GM21723 (cell line): ENCODE data around the gene TSR3.

ENCODE experiments used
- ATAC-seq: cut with Tn5 transposase; IDR thresholded peaks from one replicate; pipeline ENCODE4 v1.9.1; 2021; ENCODE audit warnings: mild to moderate bottlenecking, moderate library complexity; ENCODE audit not compliant: unreplicated experiment

The TSR3 gene

DNA sequence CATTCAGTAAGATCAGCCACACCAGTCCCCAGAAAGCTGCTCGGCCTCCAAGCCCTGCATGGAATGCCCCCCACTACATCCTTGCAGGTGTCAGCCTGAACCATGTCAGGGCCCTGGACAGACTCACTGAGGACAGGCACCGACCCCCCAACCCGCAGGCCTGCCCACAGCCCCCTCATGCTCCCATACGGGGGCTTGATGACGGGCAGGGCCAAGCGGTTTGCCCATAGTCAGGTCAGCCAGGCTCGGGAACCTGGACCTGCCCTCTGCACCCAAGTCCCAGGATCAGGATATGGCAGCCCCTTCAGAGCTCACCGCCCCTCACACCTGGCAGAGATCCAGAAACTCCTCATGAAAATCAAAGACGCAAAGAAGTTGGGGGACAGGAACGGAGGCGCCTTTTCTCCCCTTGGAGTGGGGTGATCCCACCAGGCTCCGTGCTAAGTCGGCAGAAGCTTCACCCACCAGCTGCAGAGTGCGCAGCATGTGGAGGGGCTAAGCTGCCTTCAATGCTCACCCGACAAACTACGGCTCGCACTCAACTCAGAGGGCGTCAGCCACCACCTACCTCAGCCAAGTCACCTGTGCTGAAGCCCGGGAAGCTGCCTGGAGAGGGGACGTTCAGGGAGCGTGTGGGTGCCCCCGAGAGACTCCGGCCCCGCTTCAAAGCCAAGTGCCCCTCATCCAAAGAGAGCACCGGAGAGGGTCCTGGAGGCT, 26.6 kb upstream of the TSR3 start:
- ATAC-seq: no peak

- no peak for ATAC-seq
These were observed 25.8 kb upstream of the TSR3 start for GRCh38 chr16:1377406-1378010.

GRCh38 chr16:1375741-1376410, 24.2 kb upstream of the TSR3 start:
- no peak for ATAC-seq

DNA sequence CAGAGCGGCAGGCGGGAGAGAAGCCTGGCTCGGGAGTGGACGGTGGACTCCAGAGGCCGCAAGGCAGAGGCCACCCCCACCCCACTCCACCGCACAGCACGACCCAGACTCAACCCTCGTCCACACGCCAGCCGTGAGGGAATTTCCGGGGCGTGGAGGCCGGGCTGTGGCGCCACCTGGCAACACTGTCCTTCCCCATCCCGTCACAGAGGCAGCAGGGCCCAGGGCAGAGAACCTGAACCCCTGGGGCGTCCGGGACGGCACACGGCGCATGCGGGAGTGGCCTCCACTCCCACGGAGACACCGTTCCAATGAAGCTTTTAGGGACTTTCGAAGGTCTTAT, 23.6 kb upstream of the TSR3 start:
- no peak for ATAC-seq

- no peak for ATAC-seq
These were observed 23.0 kb upstream of the TSR3 start for GRCh38 chr16:1374418-1375297.

GRCh38 chr16:1372292-1372950, 20.7 kb upstream of the TSR3 start:
- no peak for ATAC-seq

- ATAC-seq: no peak
These were observed 19.6 kb upstream of the TSR3 start for GRCh38 chr16:1371054-1371978.

DNA sequence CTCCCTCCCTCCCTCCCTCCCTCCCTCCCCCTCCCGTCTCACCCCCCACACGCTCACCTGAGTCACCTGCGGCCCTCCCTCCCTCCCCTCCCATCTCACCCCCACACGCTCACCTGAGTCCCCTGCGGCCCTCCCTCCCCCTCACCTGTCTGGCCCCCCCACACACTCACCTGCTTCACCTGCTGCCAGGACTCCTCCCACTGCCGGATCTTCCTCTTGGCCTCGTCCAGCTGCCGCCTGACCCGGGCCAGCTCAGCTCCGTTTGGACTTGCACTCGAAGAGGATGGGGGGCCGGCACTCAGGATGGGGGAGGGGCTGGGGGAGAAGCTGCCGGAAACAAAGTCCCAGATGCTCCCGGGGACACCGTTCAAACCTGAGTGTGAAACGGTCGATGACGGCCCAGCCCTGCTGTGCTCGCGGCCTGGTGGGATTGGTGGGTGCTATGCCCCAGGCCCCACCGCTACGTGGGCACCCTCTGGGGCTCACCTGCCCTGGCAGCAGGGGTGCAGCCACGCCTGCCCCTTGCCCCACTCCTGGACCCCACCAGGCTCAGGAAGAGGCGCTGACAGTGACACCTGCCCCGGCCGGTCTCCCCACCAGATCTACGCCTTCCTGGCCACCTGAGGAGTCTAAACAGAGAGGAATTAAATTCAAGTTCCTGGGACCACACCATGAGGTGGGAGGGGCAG, 16.0 kb upstream of the TSR3 start:
- no peak for ATAC-seq

- no peak for ATAC-seq
These were observed 15.1 kb upstream of the TSR3 start for GRCh38 chr16:1366712-1367299.

DNA sequence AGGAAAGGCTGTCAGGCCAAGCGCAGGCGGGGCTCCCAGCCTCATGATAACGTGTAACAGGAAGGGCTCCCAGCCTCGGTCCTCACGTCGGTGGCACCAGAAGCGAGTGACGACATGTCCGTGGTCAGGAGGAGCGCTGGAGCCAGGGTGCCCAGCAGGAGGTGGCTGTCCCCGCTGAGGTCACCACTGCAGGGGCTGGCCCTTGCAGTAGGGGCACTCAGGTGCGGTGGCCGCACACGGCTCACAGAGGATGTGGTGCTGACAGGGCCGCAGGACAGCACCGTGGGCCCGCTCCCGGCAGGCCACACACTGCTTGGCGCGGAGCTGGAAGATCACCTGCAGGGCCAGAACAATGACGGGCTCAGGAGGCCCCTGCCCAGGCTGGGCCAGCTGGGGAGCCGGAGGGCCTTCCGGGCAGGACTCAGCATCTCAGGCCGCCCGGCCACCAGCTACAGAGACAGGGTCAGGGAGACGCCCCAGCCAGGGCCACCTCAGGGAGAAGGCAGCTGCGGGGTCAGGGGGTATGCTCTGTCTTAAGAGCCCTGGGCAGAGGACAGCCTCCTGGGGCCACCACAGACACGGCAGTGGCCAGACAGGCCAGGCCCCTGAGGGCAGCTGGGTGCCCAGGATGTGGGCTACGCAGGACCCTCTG, 14.5 kb upstream of the TSR3 start:
- no peak for ATAC-seq

GRCh38 chr16:1364510-1364909, 12.8 kb upstream of the TSR3 start:
- ATAC-seq: no peak

DNA sequence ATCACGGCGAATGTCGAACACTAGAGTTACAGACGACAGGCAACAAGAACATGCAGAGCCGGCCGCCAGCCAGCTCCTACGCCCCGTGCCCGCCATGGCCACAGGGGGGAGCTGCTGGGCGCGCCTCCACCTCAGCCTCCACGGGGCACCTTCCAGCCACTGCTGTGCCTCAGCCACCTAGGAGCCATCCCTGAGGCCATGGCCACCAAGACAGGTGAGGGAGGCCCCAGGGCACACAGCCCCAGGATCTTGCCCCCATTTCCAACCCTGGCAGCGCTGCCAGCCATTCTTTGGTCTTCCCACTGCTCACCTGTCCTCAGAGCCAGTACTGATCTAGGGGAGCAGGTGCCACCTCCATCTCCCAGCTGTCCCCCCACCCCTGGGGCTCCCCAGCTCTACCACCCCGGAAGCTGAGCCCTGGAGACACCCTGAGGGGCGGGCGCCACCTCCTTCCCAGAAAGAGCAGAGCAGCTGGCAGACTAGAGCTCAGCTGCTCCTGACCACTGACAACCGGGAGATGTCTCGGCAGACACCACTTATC, 11.9 kb upstream of the TSR3 start:
- ATAC-seq: no peak

- no peak for ATAC-seq
These were observed 11.1 kb upstream of the TSR3 start for GRCh38 chr16:1362807-1363206.

DNA sequence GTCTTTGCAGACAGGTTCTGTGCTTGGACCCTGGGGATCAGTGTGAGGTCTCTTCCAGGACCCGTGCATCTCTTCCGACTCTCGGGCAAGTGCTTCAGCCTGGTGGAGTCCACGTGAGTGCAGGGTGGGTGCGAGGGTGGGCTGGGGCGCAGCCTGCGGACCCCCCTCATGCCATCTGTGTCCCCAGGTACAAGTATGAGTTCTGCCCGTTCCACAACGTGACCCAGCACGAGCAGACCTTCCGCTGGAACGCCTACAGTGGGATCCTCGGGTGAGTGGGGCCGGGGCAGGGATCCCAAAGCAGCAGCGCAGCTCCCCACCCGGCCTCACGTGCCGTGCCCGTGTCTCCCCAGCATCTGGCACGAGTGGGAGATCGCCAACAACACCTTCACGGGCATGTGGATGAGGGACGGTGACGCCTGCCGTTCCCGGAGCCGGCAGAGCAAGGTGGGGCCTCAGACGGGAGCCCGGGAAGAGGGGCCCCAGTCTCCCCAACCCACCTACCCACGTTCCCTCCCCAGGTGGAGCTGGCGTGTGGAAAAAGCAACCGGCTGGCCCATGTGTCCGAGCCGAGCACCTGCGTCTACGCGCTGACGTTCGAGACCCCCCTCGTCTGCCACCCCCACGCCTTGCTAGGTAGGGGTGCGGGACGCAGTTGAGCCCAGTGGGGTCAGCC, 10.1 kb upstream of the TSR3 start:
- no peak for ATAC-seq

- no peak for ATAC-seq
These were observed 6.4 kb upstream of the TSR3 start for GRCh38 chr16:1357906-1358566.

- ATAC-seq: no peak
These were observed 4.6 kb upstream of the TSR3 start for GRCh38 chr16:1356061-1356900.
